Omental fat pad (tissue), 4 donors: Measurements from ENCODE around the gene SSNA1. TPM values are rescaled to one million over a fixed set of nuclear protein-coding genes. Genes with fewer than 3 reads are reported as not detected.

Source experiments
- ATAC-seq: fragments of 150-250 bp; one replicate; pipeline ENCODE4 v1.9.1; 2016; ENCODE audit warnings: mild to moderate bottlenecking, moderate library complexity; ENCODE audit not compliant: low FRiP score
- DNase-seq: peaks from one replicate; pipeline ENCODE4 v3.0.0-alpha.2; 2019; ENCODE audit warnings: low spot score
- CTCF ChIP-seq, 3 donors: fragments of 450-650 bp; IDR thresholded peaks; one replicate each; pipeline ENCODE4 v1.5.1; 2016 to 2017; ENCODE audit warnings: antibody characterized with exemption in 3 of 3, mild to moderate bottlenecking in 3 of 3, moderate library complexity in 2 of 3
- total RNA-seq, 4 donors: library from RNA; depleted of rRNA; stranded (reverse); fragments of >200 nt; gene quantifications; one replicate each; pipeline ENCODE4 v1.1.0, GENCODE V29; 2016

Gene SSNA1
- total RNA-seq, 4 donors from 2014 or later: 51.2 to 78.2 (median 67.1) TPM

GRCh38 chr9:137175345-137175961 is 13.0 kb upstream of the SSNA1 start:
- TF ChIP-seq CTCF (IDR thresholded peaks at IDR 0.05): no peak
- DNase-seq (no peak), ATAC-seq (no peak)

- DNase-seq: no peak
- no peak for TF ChIP-seq CTCF (IDR thresholded peaks at IDR 0.05)
- ATAC-seq: no peak
Observed at GRCh38 chr9:137176302-137177182, 11.9 kb upstream of the SSNA1 start.

GRCh38 chr9:137178201-137178938 is 10.1 kb upstream of the SSNA1 start:
- no peak for DNase-seq
- ATAC-seq: no peak
- TF ChIP-seq CTCF (IDR thresholded peaks at IDR 0.05): no peak

GRCh38 chr9:137178939-137179630 is 9.4 kb upstream of the SSNA1 start:
- TF ChIP-seq CTCF (IDR thresholded peaks at IDR 0.05): no peak
- ATAC-seq (no peak), DNase-seq (no peak)

GRCh38 chr9:137179761-137180160 is 8.7 kb upstream of the SSNA1 start:
- DNase-seq (no peak), ATAC-seq (no peak)
- TF ChIP-seq CTCF (IDR thresholded peaks at IDR 0.05): no peak

- no peak for TF ChIP-seq CTCF (IDR thresholded peaks at IDR 0.05)
- no peak for DNase-seq
- no peak for ATAC-seq
Observed at GRCh38 chr9:137180491-137180890, 8.0 kb upstream of the SSNA1 start.
